ENCODE results near the gene C1orf159.

DNA sequence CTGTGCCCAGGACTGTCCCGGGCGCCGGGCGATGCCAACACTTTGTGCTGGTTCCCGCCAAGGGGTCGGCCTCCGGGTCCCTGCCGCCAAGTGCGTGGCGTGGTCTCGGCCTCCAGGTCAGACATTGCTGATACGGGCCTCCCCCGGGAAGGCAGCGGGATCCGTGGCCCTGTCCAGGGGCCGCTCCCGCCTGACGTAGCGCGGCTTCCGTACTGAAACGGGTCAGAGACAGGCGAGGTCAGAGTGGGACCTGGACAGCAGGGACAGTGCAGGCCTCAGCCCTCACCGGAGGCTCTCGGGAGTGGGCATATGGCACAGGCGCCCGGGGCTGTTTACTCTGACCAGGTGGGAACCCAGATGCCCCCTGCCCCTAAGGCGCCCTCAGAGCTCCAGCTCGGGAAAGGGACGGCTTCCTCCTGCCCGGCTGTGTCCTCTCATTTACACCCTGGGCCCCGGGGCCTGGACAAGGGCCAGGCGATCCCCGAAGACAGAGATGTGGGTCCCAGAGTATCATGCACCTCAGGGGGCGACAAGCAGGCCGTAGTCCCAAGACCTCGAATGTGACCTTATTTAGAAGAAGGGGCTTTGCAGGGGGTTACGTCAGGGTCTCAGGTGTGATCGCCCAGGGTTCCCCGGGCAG, 33.0 kb downstream of the C1orf159 start:
- TF ChIP-seq EZH2 (IDR thresholded peaks at IDR 0.05; ENCODE audit: insufficient read depth, poor library complexity, severe bottlenecking): no peak
- no peak for TF ChIP-seq EZH2phosphoT487 (IDR thresholded peaks at IDR 0.05; ENCODE audit: insufficient read depth, low read depth)
